HEK293 (cell line): ENCODE results near the gene C5orf15.
"Not testable (repeated sequence)": the region's sequence is repeated elsewhere in the genome, so short reads cannot be mapped to it uniquely, and the experiment has no call there.

Experiments
- CTCF ChIA-PET: fragments of 350-600 bp; formaldehyde crosslinking; extraction: SDS; loops from one replicate; lab custom pipeline; 2021; ENCODE audit warnings: antibody characterized with exemption; lab: Yijun Ruan, JAX
- POLR2A ChIA-PET: fragments of 300-600 bp; formaldehyde crosslinking; extraction: SDS; loops from one replicate; lab custom pipeline; 2020; ENCODE audit warnings: antibody characterized with exemption, inconsistent platforms; lab: Yijun Ruan, JAX
- H3K27ac ChIP-seq: fragments of 200-500 bp; sonication (Bioruptor generic); 2 replicates; pipeline ENCODE4 v1.5.1; 2014; ENCODE audit warnings: low read depth, low read length, control low read depth, inconsistent platforms; ENCODE audit errors: extremely low read depth
- H3K36me3 ChIP-seq, 2 experiments: fragments of 200-500 bp in 1 of 2; sonication (Bioruptor generic) in 1 of 2; 1 replicate in 1 of 2; 2 replicates in 1 of 2; pipeline ENCODE4 v1.5.1; 2014 to 2017; ENCODE audit warnings: inconsistent platforms in 2 of 2, low read length in 2 of 2; ENCODE audit not compliant: control insufficient read depth in 2 of 2, insufficient read depth in 1 of 2
- H3K4me1 ChIP-seq: fragments of 200-500 bp; sonication (Bioruptor generic); 2 replicates; pipeline ENCODE4 v1.5.1; 2014; ENCODE audit warnings: mild to moderate bottlenecking, low read length, inconsistent platforms; ENCODE audit not compliant: control insufficient read depth, insufficient read depth
- H3K4me3 ChIP-seq: 2 replicates; pipeline ENCODE4 v1.5.1; 2011; ENCODE audit warnings: low read depth, mild to moderate bottlenecking, control low read depth, low read length, moderate library complexity
- H3K9me3 ChIP-seq: fragments of 200-500 bp; sonication (Bioruptor generic); 2 replicates; pipeline ENCODE4 v1.5.1; 2014; ENCODE audit warnings: low read depth, low read length, inconsistent platforms; ENCODE audit not compliant: control insufficient read depth, insufficient read depth
- KLF8 ChIP-seq: fragments of 450-650 bp; formaldehyde crosslinking; IDR thresholded peaks from 2 replicates; pipeline ENCODE4 v1.5.1; 2016; ENCODE audit warnings: missing biosample characterization, missing genetic modification characterization
- SETDB1 ChIP-seq: IDR thresholded peaks from one replicate; pipeline ENCODE4 v1.6.1; 2017; ENCODE audit warnings: mild to moderate bottlenecking, low read length, moderate library complexity, mixed read lengths; ENCODE audit not compliant: insufficient read length
- ZFP69B ChIP-seq: fragments of 450-650 bp; formaldehyde crosslinking; IDR thresholded peaks from 2 replicates; pipeline ENCODE4 v1.5.1; 2016; ENCODE audit warnings: missing biosample characterization, missing genetic modification characterization
- ZNF239 ChIP-seq: fragments of 450-650 bp; formaldehyde crosslinking; IDR thresholded peaks from 2 replicates; pipeline ENCODE4 v1.5.1; 2016; ENCODE audit warnings: missing biosample characterization, missing genetic modification characterization
- ZNF292 ChIP-seq: fragments of 450-650 bp; formaldehyde crosslinking; IDR thresholded peaks from 2 replicates; pipeline ENCODE4 v1.5.1; 2016; ENCODE audit warnings: low read depth, missing biosample characterization, missing genetic modification characterization, borderline replicate concordance
- ZNF341 ChIP-seq: fragments of 450-650 bp; formaldehyde crosslinking; IDR thresholded peaks from 2 replicates; pipeline ENCODE4; 2016; ENCODE audit warnings: low read depth, missing biosample characterization, missing genetic modification characterization
- ZNF391 ChIP-seq: fragments of 450-650 bp; formaldehyde crosslinking; IDR thresholded peaks from 2 replicates; pipeline ENCODE4 v1.5.1; 2016; ENCODE audit warnings: low read depth, missing biosample characterization, missing genetic modification characterization, borderline replicate concordance
- ZNF514 ChIP-seq: fragments of 450-650 bp; formaldehyde crosslinking; IDR thresholded peaks from 2 replicates; pipeline ENCODE4 v1.5.1; 2016; ENCODE audit warnings: missing biosample characterization, missing genetic modification characterization
- ZNF530 ChIP-seq: fragments of 450-650 bp; formaldehyde crosslinking; IDR thresholded peaks from 2 replicates; pipeline ENCODE4 v1.5.1; 2016; ENCODE audit warnings: low read depth, missing biosample characterization, missing genetic modification characterization
- ZNF555 ChIP-seq: fragments of 450-650 bp; formaldehyde crosslinking; conservative IDR thresholded peaks from 2 replicates; pipeline ENCODE4 v1.5.1; 2017; ENCODE audit warnings: missing biosample characterization, mild to moderate bottlenecking, missing genetic modification characterization, inconsistent platforms
- ZNF610 ChIP-seq: fragments of 450-650 bp; formaldehyde crosslinking; IDR thresholded peaks from 2 replicates; pipeline ENCODE4 v1.5.1; 2016; ENCODE audit warnings: missing biosample characterization, missing genetic modification characterization, borderline replicate concordance
- ZNF670 ChIP-seq: fragments of 450-650 bp; formaldehyde crosslinking; IDR thresholded peaks from 2 replicates; pipeline ENCODE4 v1.5.1; 2016; ENCODE audit warnings: missing biosample characterization, missing genetic modification characterization, low read depth
- ZNF707 ChIP-seq: fragments of 450-650 bp; formaldehyde crosslinking; IDR thresholded peaks from 2 replicates; pipeline ENCODE4 v1.5.1; 2016; ENCODE audit warnings: missing biosample characterization, missing genetic modification characterization
- ZNF747 ChIP-seq: fragments of 450-650 bp; formaldehyde crosslinking; IDR thresholded peaks from 2 replicates; pipeline ENCODE4 v1.5.1; 2016; ENCODE audit warnings: missing biosample characterization, missing genetic modification characterization
- ZNF777 ChIP-seq: fragments of 450-650 bp; formaldehyde crosslinking; IDR thresholded peaks from 2 replicates; pipeline ENCODE4 v1.5.1; 2017; ENCODE audit warnings: missing biosample characterization, missing genetic modification characterization, borderline replicate concordance
- ZNF791 ChIP-seq: fragments of 450-650 bp; formaldehyde crosslinking; IDR thresholded peaks from 2 replicates; pipeline ENCODE4 v1.5.1; 2016; ENCODE audit warnings: missing biosample characterization, missing genetic modification characterization
- TF ChIP-seq, protein P1 (sequence below): fragments of 450-650 bp; formaldehyde crosslinking; IDR thresholded peaks from 2 replicates; pipeline ENCODE4 v1.5.1; 2017; ENCODE audit warnings: missing biosample characterization, missing genetic modification characterization
- TF ChIP-seq, protein P2 (sequence below): fragments of 450-650 bp; formaldehyde crosslinking; IDR thresholded peaks from 2 replicates; pipeline ENCODE4 v1.5.1; 2016; ENCODE audit warnings: missing biosample characterization, missing genetic modification characterization
- TF ChIP-seq, protein P3 (sequence below): fragments of 450-650 bp; formaldehyde crosslinking; IDR thresholded peaks from 2 replicates; pipeline ENCODE4 v1.5.1; 2017; ENCODE audit warnings: missing biosample characterization, missing genetic modification characterization
- TF ChIP-seq, protein P4 (sequence below): fragments of 450-650 bp; formaldehyde crosslinking; IDR thresholded peaks from 2 replicates; pipeline ENCODE4 v1.5.1; 2016; ENCODE audit warnings: missing biosample characterization, missing genetic modification characterization

Gene C5orf15

DNA sequence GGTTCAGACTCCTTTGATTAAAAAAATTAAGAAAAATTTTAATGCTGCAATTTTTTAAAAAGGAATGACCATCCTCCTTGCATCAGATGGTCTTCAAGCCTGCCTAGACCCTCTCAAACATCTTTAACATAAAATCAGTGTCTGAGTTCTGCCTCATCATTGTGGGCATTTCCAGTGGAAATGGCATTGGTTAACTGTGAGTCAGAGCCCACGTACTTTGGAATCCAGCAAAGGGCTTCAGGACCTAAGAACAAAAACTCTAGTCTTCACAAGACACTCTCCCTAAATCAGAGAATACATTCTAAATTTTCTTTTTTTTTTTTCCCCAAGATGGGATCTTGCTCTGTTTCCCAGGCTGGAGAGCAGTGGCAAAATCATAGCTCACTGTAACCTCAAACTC, 9.4 kb upstream of the C5orf15 start (continued):
- no peak for TF ChIP-seq ZNF777 (tag by site-specific recombination)
- no peak for TF ChIP-seq ZNF610 (tag by site-specific recombination)
- no peak for TF ChIP-seq ZNF555 (tag by site-specific recombination)

DNA sequence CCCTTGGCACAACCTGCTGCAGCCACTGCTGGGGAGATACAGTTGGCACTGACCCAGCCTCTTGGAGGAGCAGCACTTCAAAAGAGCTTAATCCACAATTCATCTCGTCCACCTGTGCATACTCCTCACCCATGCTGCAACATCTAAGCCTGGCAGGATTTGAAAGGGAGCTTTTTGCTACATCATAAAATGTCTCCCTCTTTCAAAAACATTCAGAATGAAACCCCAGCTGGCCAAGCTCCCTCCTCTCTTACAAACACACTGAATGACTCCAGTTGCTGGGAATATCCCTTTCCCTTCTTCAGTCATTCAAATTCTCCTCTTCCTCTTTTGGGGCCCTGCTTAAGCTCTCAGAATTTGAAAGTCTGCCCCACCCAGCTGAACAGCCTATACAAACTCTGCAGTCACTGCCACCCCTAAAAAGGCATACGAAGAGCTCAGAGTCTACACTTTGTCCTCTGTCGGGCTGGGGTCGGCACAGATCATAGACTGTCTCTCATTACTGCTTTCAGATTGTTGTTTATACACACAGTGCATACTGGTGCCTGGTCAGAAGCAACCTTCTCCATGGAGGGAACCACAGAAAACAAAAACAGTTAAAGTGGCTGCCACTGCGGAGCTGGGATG, 8.8 kb upstream of the C5orf15 start:
- Histone ChIP-seq H3K9me3 (no peaks in the 10 kb centered on the region), H3K27ac (no peak overlapping the region), H3K4me1 (no peaks in the 10 kb centered on the region), H3K36me3 (peaks cover 62 to 93% of the 10 kb centered on the region in 2 experiments), H3K4me3 (no peak overlapping the region)
- POLR2A ChIA-PET = no interaction called here
- TF ChIP-seq ZNF747 (tag by site-specific recombination) = no peak
- no peak for TF ChIP-seq KLF8 (tag by site-specific recombination)
- no peak for TF ChIP-seq ZNF670
- TF ChIP-seq, protein P1, sequence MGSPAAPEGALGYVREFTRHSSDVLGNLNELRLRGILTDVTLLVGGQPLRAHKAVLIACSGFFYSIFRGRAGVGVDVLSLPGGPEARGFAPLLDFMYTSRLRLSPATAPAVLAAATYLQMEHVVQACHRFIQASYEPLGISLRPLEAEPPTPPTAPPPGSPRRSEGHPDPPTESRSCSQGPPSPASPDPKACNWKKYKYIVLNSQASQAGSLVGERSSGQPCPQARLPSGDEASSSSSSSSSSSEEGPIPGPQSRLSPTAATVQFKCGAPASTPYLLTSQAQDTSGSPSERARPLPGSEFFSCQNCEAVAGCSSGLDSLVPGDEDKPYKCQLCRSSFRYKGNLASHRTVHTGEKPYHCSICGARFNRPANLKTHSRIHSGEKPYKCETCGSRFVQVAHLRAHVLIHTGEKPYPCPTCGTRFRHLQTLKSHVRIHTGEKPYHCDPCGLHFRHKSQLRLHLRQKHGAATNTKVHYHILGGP (tag by site-specific recombination) = no peak
- TF ChIP-seq ZNF707 = no peak
- TF ChIP-seq ZNF530 = no peak
- TF ChIP-seq ZNF292 = no peak
- no peak for TF ChIP-seq ZNF514 (tag by site-specific recombination)
- no peak for TF ChIP-seq ZNF239
- no peak for TF ChIP-seq ZNF341 (tag by site-specific recombination)
- TF ChIP-seq, protein P2, sequence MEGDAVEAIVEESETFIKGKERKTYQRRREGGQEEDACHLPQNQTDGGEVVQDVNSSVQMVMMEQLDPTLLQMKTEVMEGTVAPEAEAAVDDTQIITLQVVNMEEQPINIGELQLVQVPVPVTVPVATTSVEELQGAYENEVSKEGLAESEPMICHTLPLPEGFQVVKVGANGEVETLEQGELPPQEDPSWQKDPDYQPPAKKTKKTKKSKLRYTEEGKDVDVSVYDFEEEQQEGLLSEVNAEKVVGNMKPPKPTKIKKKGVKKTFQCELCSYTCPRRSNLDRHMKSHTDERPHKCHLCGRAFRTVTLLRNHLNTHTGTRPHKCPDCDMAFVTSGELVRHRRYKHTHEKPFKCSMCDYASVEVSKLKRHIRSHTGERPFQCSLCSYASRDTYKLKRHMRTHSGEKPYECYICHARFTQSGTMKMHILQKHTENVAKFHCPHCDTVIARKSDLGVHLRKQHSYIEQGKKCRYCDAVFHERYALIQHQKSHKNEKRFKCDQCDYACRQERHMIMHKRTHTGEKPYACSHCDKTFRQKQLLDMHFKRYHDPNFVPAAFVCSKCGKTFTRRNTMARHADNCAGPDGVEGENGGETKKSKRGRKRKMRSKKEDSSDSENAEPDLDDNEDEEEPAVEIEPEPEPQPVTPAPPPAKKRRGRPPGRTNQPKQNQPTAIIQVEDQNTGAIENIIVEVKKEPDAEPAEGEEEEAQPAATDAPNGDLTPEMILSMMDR (tag by site-specific recombination) = no peak
- no peak for TF ChIP-seq ZNF791
- TF ChIP-seq SETDB1 = no peak
- TF ChIP-seq ZFP69B (tag by site-specific recombination) = no peak
- TF ChIP-seq, protein P3, sequence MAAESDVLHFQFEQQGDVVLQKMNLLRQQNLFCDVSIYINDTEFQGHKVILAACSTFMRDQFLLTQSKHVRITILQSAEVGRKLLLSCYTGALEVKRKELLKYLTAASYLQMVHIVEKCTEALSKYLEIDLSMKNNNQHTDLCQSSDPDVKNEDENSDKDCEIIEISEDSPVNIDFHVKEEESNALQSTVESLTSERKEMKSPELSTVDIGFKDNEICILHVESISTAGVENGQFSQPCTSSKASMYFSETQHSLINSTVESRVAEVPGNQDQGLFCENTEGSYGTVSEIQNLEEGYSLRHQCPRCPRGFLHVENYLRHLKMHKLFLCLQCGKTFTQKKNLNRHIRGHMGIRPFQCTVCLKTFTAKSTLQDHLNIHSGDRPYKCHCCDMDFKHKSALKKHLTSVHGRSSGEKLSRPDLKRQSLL = no peak
- no peak for TF ChIP-seq ZNF391
- TF ChIP-seq, protein P4, sequence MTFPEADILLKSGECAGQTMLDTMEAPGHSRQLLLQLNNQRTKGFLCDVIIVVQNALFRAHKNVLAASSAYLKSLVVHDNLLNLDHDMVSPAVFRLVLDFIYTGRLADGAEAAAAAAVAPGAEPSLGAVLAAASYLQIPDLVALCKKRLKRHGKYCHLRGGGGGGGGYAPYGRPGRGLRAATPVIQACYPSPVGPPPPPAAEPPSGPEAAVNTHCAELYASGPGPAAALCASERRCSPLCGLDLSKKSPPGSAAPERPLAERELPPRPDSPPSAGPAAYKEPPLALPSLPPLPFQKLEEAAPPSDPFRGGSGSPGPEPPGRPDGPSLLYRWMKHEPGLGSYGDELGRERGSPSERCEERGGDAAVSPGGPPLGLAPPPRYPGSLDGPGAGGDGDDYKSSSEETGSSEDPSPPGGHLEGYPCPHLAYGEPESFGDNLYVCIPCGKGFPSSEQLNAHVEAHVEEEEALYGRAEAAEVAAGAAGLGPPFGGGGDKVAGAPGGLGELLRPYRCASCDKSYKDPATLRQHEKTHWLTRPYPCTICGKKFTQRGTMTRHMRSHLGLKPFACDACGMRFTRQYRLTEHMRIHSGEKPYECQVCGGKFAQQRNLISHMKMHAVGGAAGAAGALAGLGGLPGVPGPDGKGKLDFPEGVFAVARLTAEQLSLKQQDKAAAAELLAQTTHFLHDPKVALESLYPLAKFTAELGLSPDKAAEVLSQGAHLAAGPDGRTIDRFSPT (tag by site-specific recombination) = no peak
- CTCF ChIA-PET = interaction anchor here (0.8 kb wide), 2 partner anchors 567 to 866 kb away, joined by 3 read pairs; no protein-coding TSS in a partner anchor

DNA sequence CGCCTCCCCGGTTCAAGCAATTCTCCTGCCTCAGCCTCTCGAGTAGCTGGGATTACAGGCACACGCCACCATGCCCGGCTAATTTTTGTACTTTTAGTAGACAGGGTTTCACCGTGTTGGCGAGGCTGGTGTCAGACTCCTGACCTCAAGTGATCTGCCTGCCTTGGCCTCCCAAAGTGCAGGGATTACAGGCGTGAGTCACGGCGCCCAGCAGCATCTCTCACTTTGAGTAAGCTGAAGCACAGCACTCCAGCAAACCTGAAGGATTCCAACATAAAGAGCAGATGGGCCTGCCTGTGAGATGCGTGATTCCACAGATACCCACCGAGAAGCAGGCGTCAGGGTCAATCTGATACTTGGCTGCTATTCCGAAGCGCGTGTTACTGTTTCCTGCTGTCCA, 7.1 kb upstream of the C5orf15 start:
- ChIA-PET POLR2A (interaction anchor here (0.7 kb wide), 1 partner anchor 455 kb away, joined by 5 read pairs; no protein-coding TSS in a partner anchor), CTCF (interaction anchor here (0.6 kb wide), 1 partner anchor 64 kb away, joined by 3 read pairs; no protein-coding TSS in a partner anchor)
- H3K4me1 ChIP-seq, H3K9me3 ChIP-seq, H3K4me3 ChIP-seq, H3K27ac ChIP-seq: not testable (repeated sequence)
- H3K36me3 ChIP-seq = peaks cover 63 to 85% of the 10 kb centered on the region in 2 experiments
